NB4 (cell line): Measurements from ENCODE around the gene FOXA2.

Experiments used
- DNase-seq: peaks from one replicate; pipeline ENCODE4 v3.0.0; 2010; ENCODE audit warnings: low read depth
- H3K4me3 ChIP-seq: one replicate; pipeline ENCODE4 v1.5.1; 2011; ENCODE audit warnings: mild to moderate bottlenecking, low read depth, low read length, moderate library complexity
- CTCF ChIP-seq: IDR thresholded peaks from one replicate; pipeline ENCODE4 v1.5.1; 2012; ENCODE audit warnings: low read depth, low read length
- MAX ChIP-seq: IDR thresholded peaks from 2 replicates; pipeline ENCODE4 v1.6.1; 2011; ENCODE audit warnings: low read depth, low read length
- MYC ChIP-seq: IDR thresholded peaks from 2 replicates; pipeline ENCODE4 v1.6.1; 2011; ENCODE audit warnings: low read depth, low read length
- POLR2A ChIP-seq: IDR thresholded peaks from 2 replicates; pipeline ENCODE4 v1.6.1; 2011; ENCODE audit warnings: mild to moderate bottlenecking; ENCODE audit not compliant: insufficient read length; ENCODE audit errors: extremely low read depth

Gene FOXA2

GRCh38 chr20:22568872-22569344, 15.5 kb downstream of the FOXA2 start:
- H3K4me3 ChIP-seq = no peak overlapping the region
- no peak for TF ChIP-seq CTCF
- no peak for TF ChIP-seq POLR2A
- TF ChIP-seq MAX = no peak
- no peak for TF ChIP-seq MYC
- DNase-seq = no peak

GRCh38 chr20:22567944-22568871, 16.2 kb downstream of the FOXA2 start:
- TF ChIP-seq POLR2A = no peak
- no peak for TF ChIP-seq CTCF
- no peak for TF ChIP-seq MYC
- no peak for TF ChIP-seq MAX
- DNase-seq = no peak
- no peak overlapping the region for H3K4me3 ChIP-seq

GRCh38 chr20:22566876-22567658, 17.3 kb downstream of the FOXA2 start:
- no peak for TF ChIP-seq POLR2A
- TF ChIP-seq MAX = no peak
- DNase-seq = no peak
- H3K4me3 ChIP-seq = no peak overlapping the region

GRCh38 chr20:22563062-22563965, 21.1 kb downstream of the FOXA2 start:
- H3K4me3 ChIP-seq = no peak overlapping the region
- no peak for DNase-seq
- no peak for TF ChIP-seq MYC
- no peak for TF ChIP-seq CTCF
- TF ChIP-seq MAX = no peak
- no peak for TF ChIP-seq POLR2A

GRCh38 chr20:22562620-22563019, 21.8 kb downstream of the FOXA2 start:
- no peak overlapping the region for H3K4me3 ChIP-seq
- no peak for DNase-seq
- TF ChIP-seq MAX (no peak), POLR2A (no peak), CTCF (no peak)
